Lung (tissue), 12 donors: ENCODE data around the gene SLC35F3. TPM values are rescaled to one million over a fixed set of nuclear protein-coding genes. Genes with fewer than 3 reads are reported as not detected.

Source experiments
- ATAC-seq: fragments of 200-7000 bp; cut with Tn5 transposase; one replicate; pipeline ENCODE4 v1.9.1; 2020; ENCODE audit warnings: moderate number of reproducible peaks; ENCODE audit not compliant: insufficient read depth, low FRiP score
- DNase-seq, 3 donors: peaks; one replicate each; pipeline ENCODE4 v3.0.0-alpha.2; 2013 to 2017
- H3K27ac ChIP-seq, 2 donors: one replicate each; pipeline ENCODE4 v1.5.1; 2013; ENCODE audit warnings: mild to moderate bottlenecking in 2 of 2, moderate library complexity in 2 of 2, control low read depth in 1 of 2, inconsistent platforms in 1 of 2, low read depth in 1 of 2, low read length in 1 of 2
- H3K27me3 ChIP-seq, 3 donors: one replicate each; pipeline ENCODE4 v1.5.1; 2013; ENCODE audit warnings: low read length in 2 of 3; ENCODE audit not compliant: control insufficient read depth in 3 of 3, insufficient read depth in 3 of 3
- H3K36me3 ChIP-seq, 4 donors: one replicate each; pipeline ENCODE4 v1.5.1; 2013; ENCODE audit warnings: low read length in 4 of 4, mild to moderate bottlenecking in 1 of 4, moderate library complexity in 1 of 4; ENCODE audit not compliant: control insufficient read depth in 4 of 4, insufficient read depth in 4 of 4
- H3K4me1 ChIP-seq, 5 donors: one replicate each; pipeline ENCODE4 v1.5.1; 2013; ENCODE audit warnings: low read length in 5 of 5, mild to moderate bottlenecking in 2 of 5, moderate library complexity in 1 of 5; ENCODE audit not compliant: control insufficient read depth in 5 of 5, insufficient read depth in 5 of 5
- H3K4me3 ChIP-seq: one replicate; pipeline ENCODE4 v1.5.1; 2013; ENCODE audit warnings: mild to moderate bottlenecking, control low read depth, moderate library complexity
- H3K9ac ChIP-seq, 2 donors: one replicate each; pipeline ENCODE4 v1.5.1; 2013; ENCODE audit warnings: low read length in 2 of 2, control low read depth in 1 of 2; ENCODE audit not compliant: insufficient read depth in 1 of 2
- H3K9me3 ChIP-seq, 4 donors: one replicate each; pipeline ENCODE4 v1.5.1; 2013; ENCODE audit warnings: low read length in 3 of 4, mild to moderate bottlenecking in 1 of 4, moderate library complexity in 1 of 4; ENCODE audit not compliant: control insufficient read depth in 4 of 4, insufficient read depth in 3 of 4
- CTCF ChIP-seq: IDR thresholded peaks from 2 replicates; pipeline ENCODE4 v1.5.1; 2012; ENCODE audit warnings: mild to moderate bottlenecking; ENCODE audit errors: control extremely low read depth, extremely low read depth
- WGBS, 2 donors: extraction: QIAGEN DNeasy Blood & Tissue Kit; methylation state at CpG; one replicate each; pipeline ENCODE4 v1.1.7; 2013; 5-methylcytosine and 5-hydroxymethylcytosine counted together
- polyA plus RNA-seq, 2 donors: library from polyadenylated mRNA; stranded (reverse); fragments of 200-250 nt; gene quantifications; one replicate each; pipeline ENCODE4 v1.2.1, GENCODE V29; 2013
- total RNA-seq, 2 donors: library from RNA; depleted of rRNA in 1 of 2; stranded (reverse); fragments of >200 nt in 1 of 2; gene quantifications; one replicate each; pipeline ENCODE4 v1.2.1, GENCODE V29; 2014 to 2021
- donor health status: control.
- donor health status: control.
- donor health status: Bipolar disorder and iron deficiency.
- donor health status: healthy.
- donor health status: DM: yes; HTN: yes; CAD: no.

SLC35F3 gene
- total and polyA plus RNA-seq, 4 donors, result 0.09 to 1.4 (median 0.48) TPM

GRCh38 chr1:234302354-234302962 is 398.0 kb downstream of the SLC35F3 start:
- Histone ChIP-seq H3K4me1 (no peaks in the 10 kb centered on the region), H3K9me3 (peaks cover 0 to 7% (median 1%) of the 10 kb centered on the region in 4 donors), H3K9ac (no peak overlapping the region), H3K4me3 (no peak overlapping the region), H3K27me3 (no peaks in the 10 kb centered on the region), H3K27ac (no peak overlapping the region), H3K36me3 (no peaks in the 10 kb centered on the region)
- WGBS, 2 donors, result 31 to 59% methylated on average over 6 of the region's 6 CpGs
- TF ChIP-seq CTCF, result no peak
- DNase-seq, result no peak
- no peak for ATAC-seq

DNA sequence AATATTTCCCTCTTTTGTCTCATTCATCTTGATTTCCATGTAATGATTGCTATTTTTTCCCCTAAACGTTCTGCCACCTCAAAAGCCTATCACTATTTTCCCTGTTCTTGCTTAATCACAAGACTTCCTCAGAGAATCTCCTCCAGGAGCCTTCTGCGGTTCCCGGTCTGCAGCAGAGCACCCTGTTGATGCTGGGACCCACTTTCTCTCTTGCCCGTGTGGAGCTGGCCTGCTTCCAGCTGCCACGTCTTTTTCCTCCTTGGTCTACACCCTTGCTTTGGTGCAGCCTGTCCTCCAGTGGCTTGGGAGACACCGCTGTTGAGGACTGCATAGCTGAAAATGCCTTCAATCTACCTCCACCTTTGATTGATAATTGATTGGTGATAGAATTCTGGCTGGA is 398.8 kb downstream of the SLC35F3 start:
- 30 to 37% methylated on average over 6 of the region's 6 CpGs for WGBS, 2 donors
- no peaks in the 10 kb centered on the region for H3K27me3 ChIP-seq
- H3K4me1 ChIP-seq, result no peaks in the 10 kb centered on the region
- H3K27ac ChIP-seq, result no peak overlapping the region
- ATAC-seq, result no peak
- no peak overlapping the region for H3K9ac ChIP-seq
- H3K36me3 ChIP-seq, result no peaks in the 10 kb centered on the region
- DNase-seq, result no peak
- H3K4me3 ChIP-seq, result no peak overlapping the region
- no peak for TF ChIP-seq CTCF
- peaks cover 0 to 7% (median 1%) of the 10 kb centered on the region in 4 donors for H3K9me3 ChIP-seq

DNA sequence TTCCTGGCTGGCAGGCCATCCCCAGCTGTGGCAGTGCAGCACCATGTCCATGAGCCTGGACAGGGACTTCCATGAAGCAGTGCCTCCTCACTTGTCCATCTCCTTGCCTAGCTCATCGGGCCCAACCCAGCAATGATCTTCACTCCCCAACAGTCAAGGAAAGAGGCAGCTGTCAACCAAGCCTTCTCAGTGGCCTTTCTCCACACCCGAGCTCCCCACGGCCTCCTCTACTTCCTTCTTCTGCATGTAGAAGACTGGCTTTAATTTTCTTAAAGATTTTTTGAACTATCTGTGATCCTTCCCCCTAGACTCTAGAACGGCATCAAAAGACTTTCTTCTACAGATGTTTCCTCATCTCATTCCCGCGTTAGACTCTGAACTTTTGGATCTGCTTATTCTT is 403.2 kb downstream of the SLC35F3 start:
- Histone ChIP-seq H3K4me3 (no peak overlapping the region), H3K4me1 (peaks cover 0 to 3% (median 0%) of the 10 kb centered on the region in 5 donors)
- WGBS, 2 donors, result 69 to 82% methylated on average over 6 of the region's 6 CpGs

More for the DNA sequence above, 403.2 kb downstream of the SLC35F3 start:
- no peak for TF ChIP-seq CTCF
- Histone ChIP-seq H3K36me3 (no peaks in the 10 kb centered on the region), H3K27ac (no peak overlapping the region), H3K9ac (no peak overlapping the region), H3K9me3 (peaks cover 0 to 2% (median 0%) of the 10 kb centered on the region in 4 donors), H3K27me3 (no peaks in the 10 kb centered on the region)
- DNase-seq (no peak), ATAC-seq (no peak)
